ENCODE data around the gene ANKRD13D. TPM values are rescaled to one million over a fixed set of nuclear protein-coding genes. Genes with fewer than 3 reads are reported as not detected.

The ANKRD13D gene
- total RNA-seq, 1 donor from 2014 or later: 40.8 TPM

DNA sequence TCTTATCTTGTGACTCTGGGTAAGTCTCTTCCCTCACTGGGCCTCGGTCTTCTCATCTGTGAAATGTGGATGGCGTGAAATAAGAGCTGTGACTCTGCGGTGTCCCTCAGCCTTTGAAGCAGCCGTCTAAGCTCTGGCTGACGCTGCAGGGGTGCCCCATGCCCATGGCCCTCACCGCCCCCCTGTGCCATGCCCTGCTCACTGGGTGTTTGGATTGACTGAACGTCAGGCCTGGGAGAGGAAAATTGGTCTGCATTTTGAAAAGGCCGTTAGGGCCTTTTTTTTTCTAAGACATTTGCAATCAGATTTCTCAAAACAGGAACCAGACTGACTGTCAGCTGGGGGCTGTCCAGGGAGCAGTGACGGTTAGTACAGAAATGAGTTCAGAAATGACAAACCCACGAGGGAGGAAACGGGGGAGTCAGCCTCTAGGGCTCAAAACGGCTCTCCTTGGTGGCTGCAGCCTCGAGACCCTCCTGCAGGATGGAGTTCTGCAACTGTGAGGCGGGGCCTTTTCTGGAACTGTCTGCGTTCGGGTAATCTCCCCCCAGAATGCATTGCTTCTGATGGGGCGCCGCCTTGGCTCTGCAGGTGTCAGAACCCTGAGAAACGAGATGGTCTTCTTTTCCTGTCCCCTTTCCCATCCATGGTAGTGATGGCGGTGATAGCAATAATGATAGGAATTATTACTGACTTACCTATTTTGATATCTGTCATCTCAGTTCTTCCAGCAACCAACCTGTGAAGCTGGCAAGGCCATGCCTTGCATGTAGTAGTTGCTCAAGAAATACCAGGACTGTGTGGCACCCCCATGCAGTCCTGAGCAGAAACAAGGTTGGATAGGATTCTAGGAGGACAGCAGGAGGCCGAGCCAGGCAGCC lies 20.8 kb upstream of the ANKRD13D start:
- H3K4me3 ChIP-seq (ENCODE audit: insufficient read depth, low read depth, low read length): peak overlapping the region; percentile 70
- peaks cover 5% of the 10 kb centered on the region for H3K27me3 Mint-ChIP-seq (ENCODE audit: low read depth, unreplicated experiment)
- no peak for TF ChIP-seq EZH2 (IDR thresholded peaks at IDR 0.05; ENCODE audit: insufficient read depth, low read length)
- TF ChIP-seq, protein P1, sequence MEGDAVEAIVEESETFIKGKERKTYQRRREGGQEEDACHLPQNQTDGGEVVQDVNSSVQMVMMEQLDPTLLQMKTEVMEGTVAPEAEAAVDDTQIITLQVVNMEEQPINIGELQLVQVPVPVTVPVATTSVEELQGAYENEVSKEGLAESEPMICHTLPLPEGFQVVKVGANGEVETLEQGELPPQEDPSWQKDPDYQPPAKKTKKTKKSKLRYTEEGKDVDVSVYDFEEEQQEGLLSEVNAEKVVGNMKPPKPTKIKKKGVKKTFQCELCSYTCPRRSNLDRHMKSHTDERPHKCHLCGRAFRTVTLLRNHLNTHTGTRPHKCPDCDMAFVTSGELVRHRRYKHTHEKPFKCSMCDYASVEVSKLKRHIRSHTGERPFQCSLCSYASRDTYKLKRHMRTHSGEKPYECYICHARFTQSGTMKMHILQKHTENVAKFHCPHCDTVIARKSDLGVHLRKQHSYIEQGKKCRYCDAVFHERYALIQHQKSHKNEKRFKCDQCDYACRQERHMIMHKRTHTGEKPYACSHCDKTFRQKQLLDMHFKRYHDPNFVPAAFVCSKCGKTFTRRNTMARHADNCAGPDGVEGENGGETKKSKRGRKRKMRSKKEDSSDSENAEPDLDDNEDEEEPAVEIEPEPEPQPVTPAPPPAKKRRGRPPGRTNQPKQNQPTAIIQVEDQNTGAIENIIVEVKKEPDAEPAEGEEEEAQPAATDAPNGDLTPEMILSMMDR (IDR thresholded peaks at IDR 0.05; ENCODE audit: insufficient read depth, low read depth, low read length): no peak
- H3K4me3 Mint-ChIP-seq (ENCODE audit: unreplicated experiment): peak overlapping the region; percentile 94
- H3K36me3 Mint-ChIP-seq (ENCODE audit: low read depth, unreplicated experiment): peaks cover 4% of the 10 kb centered on the region
- peaks cover 73% of the 10 kb centered on the region for H3K79me2 ChIP-seq (ENCODE audit: insufficient read depth, low read length)
- no peak overlapping the region for H3K27ac ChIP-seq (ENCODE audit: low read depth, low read length)
- H3K27ac Mint-ChIP-seq (ENCODE audit: unreplicated experiment): no peak overlapping the region
- no peaks in the 10 kb centered on the region for H3K36me3 ChIP-seq (ENCODE audit: insufficient read depth, low read length)
- peaks cover 18% of the 10 kb centered on the region for H3K4me1 Mint-ChIP-seq (ENCODE audit: low read depth, unreplicated experiment)
- no peak for DNase-seq (ENCODE audit: low read depth)
- no peaks in the 10 kb centered on the region for H3K27me3 ChIP-seq (ENCODE audit: insufficient read depth, low read length)
- no peak for FAIRE-seq
- H3K9me3 ChIP-seq (ENCODE audit: insufficient read depth, low read depth, low read length): no peaks in the 10 kb centered on the region
- H3K9ac ChIP-seq (ENCODE audit: low read length): peak overlapping the region; percentile 83
- peak overlapping the region; percentile 99 for H3K4me2 ChIP-seq (ENCODE audit: low read length)
- no peaks in the 10 kb centered on the region for H3K9me3 Mint-ChIP-seq (ENCODE audit: unreplicated experiment)
- H2AFZ ChIP-seq (ENCODE audit: low read depth, low read length): no peak overlapping the region
- H3K4me1 ChIP-seq (ENCODE audit: insufficient read depth, low read length): peaks cover 33% of the 10 kb centered on the region
- peaks cover 64% of the 10 kb centered on the region for H4K20me1 ChIP-seq (ENCODE audit: insufficient read depth, low read length)

DNA sequence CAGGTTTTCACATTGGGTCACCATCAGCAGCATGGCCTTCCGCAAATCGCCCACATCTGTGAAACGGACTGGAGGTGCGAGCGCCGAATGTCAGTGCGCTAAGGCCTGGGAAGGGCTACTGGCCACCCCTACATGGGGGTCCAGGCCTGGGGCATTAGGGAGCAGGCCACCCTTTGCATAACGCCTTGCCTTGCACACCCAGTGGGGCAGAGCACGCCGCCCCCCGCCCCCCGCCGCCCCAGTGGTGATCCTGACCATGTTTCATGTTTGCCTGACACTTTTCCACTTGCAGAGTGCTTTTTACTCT lies 20.2 kb upstream of the ANKRD13D start:
- Mint-ChIP-seq H3K4me3 (ENCODE audit: unreplicated experiment) (peak overlapping the region; percentile 8), H3K27me3 (ENCODE audit: low read depth, unreplicated experiment) (peaks cover 4% of the 10 kb centered on the region), H3K27ac (ENCODE audit: unreplicated experiment) (no peak overlapping the region), H3K9me3 (ENCODE audit: unreplicated experiment) (no peaks in the 10 kb centered on the region), H3K36me3 (ENCODE audit: low read depth, unreplicated experiment) (peaks cover 4% of the 10 kb centered on the region), H3K4me1 (ENCODE audit: low read depth, unreplicated experiment) (peaks cover 18% of the 10 kb centered on the region)
- Histone ChIP-seq H3K79me2 (ENCODE audit: insufficient read depth, low read length) (peaks cover 79% of the 10 kb centered on the region), H4K20me1 (ENCODE audit: insufficient read depth, low read length) (peaks cover 64% of the 10 kb centered on the region), H3K27ac (ENCODE audit: low read depth, low read length) (no peak overlapping the region), H3K9me3 (ENCODE audit: insufficient read depth, low read depth, low read length) (no peaks in the 10 kb centered on the region), H3K4me1 (ENCODE audit: insufficient read depth, low read length) (peaks cover 33% of the 10 kb centered on the region), H3K9ac (ENCODE audit: low read length) (no peak overlapping the region), H3K4me2 (ENCODE audit: low read length) (no peak overlapping the region), H3K27me3 (ENCODE audit: insufficient read depth, low read length) (no peaks in the 10 kb centered on the region), H2AFZ (ENCODE audit: low read depth, low read length) (no peak overlapping the region), H3K4me3 (ENCODE audit: insufficient read depth, low read depth, low read length) (no peak overlapping the region), H3K36me3 (ENCODE audit: insufficient read depth, low read length) (no peaks in the 10 kb centered on the region)
- FAIRE-seq (no peak), DNase-seq (ENCODE audit: low read depth) (no peak)
- TF ChIP-seq, protein P1 (IDR thresholded peaks at IDR 0.05; ENCODE audit: insufficient read depth, low read depth, low read length): no peak
- no peak for TF ChIP-seq EZH2 (IDR thresholded peaks at IDR 0.05; ENCODE audit: insufficient read depth, low read length)

Measured in astrocyte (in vitro differentiated cells and primary cell).